ENCODE results near the gene MDM2. TPM values are rescaled to one million over a fixed set of nuclear protein-coding genes. Genes with fewer than 3 reads are reported as not detected.

Gene MDM2
- total and polyA plus RNA-seq, 2 donors (not counting 1 experiment from before 2014, with no cell fraction given), result 6.1 to 78.7 TPM

DNA sequence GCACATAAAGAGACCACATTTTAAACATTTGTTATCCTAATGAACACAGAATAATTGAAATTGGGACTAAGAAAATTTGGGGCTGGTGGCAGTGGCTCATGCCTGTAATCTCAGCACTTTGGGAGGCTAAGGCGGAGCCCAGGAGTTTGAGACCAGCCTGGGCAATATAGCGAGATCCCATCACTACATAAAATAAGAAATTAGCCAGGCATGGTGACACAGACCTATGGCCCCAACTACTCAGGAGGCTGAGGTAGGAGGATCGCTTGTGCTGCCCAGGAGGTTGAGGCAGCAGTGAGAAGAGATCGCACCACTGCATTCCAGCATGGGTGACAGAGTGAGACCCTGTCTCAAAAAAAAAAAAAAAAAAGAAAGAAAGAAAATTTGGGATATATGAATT is 65.3 kb downstream of the MDM2 start:
- H2AFZ ChIP-seq (ENCODE audit: insufficient read depth, low read depth, low read length, poor library complexity, severe bottlenecking), result no peak overlapping the region
- H3K4me1 Mint-ChIP-seq, result peaks cover 9% of the 10 kb centered on the region
- no peak for DNase-seq
- no peaks in the 10 kb centered on the region for H3K79me2 ChIP-seq (ENCODE audit: control insufficient read depth, insufficient read depth, low read length)
- ATAC-seq (ENCODE audit: low read depth), result no peak
- H3K27ac ChIP-seq (ENCODE audit: low read length in 2 of 2), result no peak overlapping the region
- no peaks in the 10 kb centered on the region for H4K20me1 ChIP-seq (ENCODE audit: control insufficient read depth, insufficient read depth, low read length, poor library complexity, severe bottlenecking)
- H3K4me3 Mint-ChIP-seq, result no peak overlapping the region
- no peaks in the 10 kb centered on the region for H3K9me3 Mint-ChIP-seq (ENCODE audit: insufficient read depth)
- no peaks in the 10 kb centered on the region for H3K4me1 ChIP-seq (ENCODE audit: control insufficient read depth in 2 of 2, insufficient read depth in 2 of 2, low read length in 2 of 2)
- no peak overlapping the region for H3K9ac ChIP-seq (ENCODE audit: low read length)
- no peak overlapping the region for H3K4me3 ChIP-seq (ENCODE audit: control extremely low read depth in 1 of 5, extremely low read depth in 1 of 5, insufficient read depth in 1 of 5, low read depth in 2 of 5, low read length in 4 of 5)
- ChIA-PET CTCF (interaction anchor here (1.2 to 6.9 kb wide), 3 partner anchors 103 to 204 kb away, joined by 3 to 61 read pairs (median 3); no protein-coding TSS in a partner anchor), POLR2A (no interaction called here)
- no peak overlapping the region for H3K27ac Mint-ChIP-seq
- WGBS (ENCODE audit: insufficient coverage), result no CpG with 5 or more reads among the region's 4 CpGs
- peaks cover 0 to 5% of the 10 kb centered on the region in 2 experiments for H3K36me3 ChIP-seq (replicated peaks in 1 of 2; ENCODE audit: control extremely low read depth in 1 of 2, control insufficient read depth in 1 of 2, extremely low read depth in 1 of 2, insufficient read depth in 2 of 2, low read length in 1 of 2)
- TF ChIP-seq, protein P1, sequence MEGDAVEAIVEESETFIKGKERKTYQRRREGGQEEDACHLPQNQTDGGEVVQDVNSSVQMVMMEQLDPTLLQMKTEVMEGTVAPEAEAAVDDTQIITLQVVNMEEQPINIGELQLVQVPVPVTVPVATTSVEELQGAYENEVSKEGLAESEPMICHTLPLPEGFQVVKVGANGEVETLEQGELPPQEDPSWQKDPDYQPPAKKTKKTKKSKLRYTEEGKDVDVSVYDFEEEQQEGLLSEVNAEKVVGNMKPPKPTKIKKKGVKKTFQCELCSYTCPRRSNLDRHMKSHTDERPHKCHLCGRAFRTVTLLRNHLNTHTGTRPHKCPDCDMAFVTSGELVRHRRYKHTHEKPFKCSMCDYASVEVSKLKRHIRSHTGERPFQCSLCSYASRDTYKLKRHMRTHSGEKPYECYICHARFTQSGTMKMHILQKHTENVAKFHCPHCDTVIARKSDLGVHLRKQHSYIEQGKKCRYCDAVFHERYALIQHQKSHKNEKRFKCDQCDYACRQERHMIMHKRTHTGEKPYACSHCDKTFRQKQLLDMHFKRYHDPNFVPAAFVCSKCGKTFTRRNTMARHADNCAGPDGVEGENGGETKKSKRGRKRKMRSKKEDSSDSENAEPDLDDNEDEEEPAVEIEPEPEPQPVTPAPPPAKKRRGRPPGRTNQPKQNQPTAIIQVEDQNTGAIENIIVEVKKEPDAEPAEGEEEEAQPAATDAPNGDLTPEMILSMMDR (IDR thresholded peaks at IDR 0.05), result no peak
- TF ChIP-seq EZH2 (IDR thresholded peaks at IDR 0.05; ENCODE audit: borderline replicate concordance, insufficient read depth, low read depth, low read length, poor library complexity, severe bottlenecking), result no peak
- no peaks in the 10 kb centered on the region for H3K27me3 ChIP-seq (replicated peaks in 1 of 4; ENCODE audit: control extremely low read depth in 1 of 4, control insufficient read depth in 3 of 4, insufficient read depth in 4 of 4, low read length in 3 of 4)
- H3K27me3 Mint-ChIP-seq, result no peaks in the 10 kb centered on the region
- no peaks in the 10 kb centered on the region for H3K9me3 ChIP-seq (ENCODE audit: control extremely low read depth in 1 of 3, control insufficient read depth in 2 of 3, insufficient read depth in 1 of 3, low read length in 2 of 3)
- H3K4me2 ChIP-seq (replicated peaks; ENCODE audit: low read depth, low read length, poor library complexity, severe bottlenecking), result no peak overlapping the region
- intact Hi-C loops (cut with micrococcal nuclease), result no loop called here

DNA sequence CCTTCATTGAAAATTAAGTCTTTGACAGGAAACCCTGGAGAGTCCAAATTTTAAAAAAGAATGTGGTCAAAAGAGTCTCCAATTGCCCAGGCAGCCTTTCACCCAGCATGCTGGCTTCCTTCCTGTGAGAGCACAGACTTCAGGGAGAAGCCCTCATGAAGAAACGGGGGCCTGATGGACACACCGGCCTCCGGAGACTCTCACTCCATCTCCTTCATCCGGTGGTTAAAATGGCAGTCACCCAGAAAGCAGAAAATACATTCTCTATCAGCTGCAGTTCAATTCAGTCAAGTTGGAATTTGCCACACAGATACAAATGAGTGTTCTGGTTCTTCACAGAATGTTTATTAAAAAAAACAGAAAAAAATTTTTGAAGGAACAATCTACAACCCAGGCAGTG is 68.5 kb downstream of the MDM2 start:
- Histone ChIP-seq H3K9me3 (ENCODE audit: control extremely low read depth in 1 of 3, control insufficient read depth in 2 of 3, insufficient read depth in 1 of 3, low read length in 2 of 3) (peaks cover 0 to 4% (median 0%) of the 10 kb centered on the region in 3 donors), H2AFZ (ENCODE audit: insufficient read depth, low read depth, low read length, poor library complexity, severe bottlenecking) (peak overlapping the region; percentile 22), H3K27ac (ENCODE audit: low read length in 2 of 2) (no peak overlapping the region), H3K9ac (ENCODE audit: low read length) (no peak overlapping the region), H3K4me3 (ENCODE audit: control extremely low read depth in 1 of 5, extremely low read depth in 1 of 5, insufficient read depth in 1 of 5, low read depth in 2 of 5, low read length in 4 of 5) (no peak overlapping the region), H3K4me1 (ENCODE audit: control insufficient read depth in 2 of 2, insufficient read depth in 2 of 2, low read length in 2 of 2) (no peaks in the 10 kb centered on the region), H3K4me2 (replicated peaks; ENCODE audit: low read depth, low read length, poor library complexity, severe bottlenecking) (no peak overlapping the region), H4K20me1 (ENCODE audit: control insufficient read depth, insufficient read depth, low read length, poor library complexity, severe bottlenecking) (no peaks in the 10 kb centered on the region), H3K79me2 (ENCODE audit: control insufficient read depth, insufficient read depth, low read length) (no peaks in the 10 kb centered on the region), H3K27me3 (replicated peaks in 1 of 4; ENCODE audit: control extremely low read depth in 1 of 4, control insufficient read depth in 3 of 4, insufficient read depth in 4 of 4, low read length in 3 of 4) (no peaks in the 10 kb centered on the region), H3K36me3 (replicated peaks in 1 of 2; ENCODE audit: control extremely low read depth in 1 of 2, control insufficient read depth in 1 of 2, extremely low read depth in 1 of 2, insufficient read depth in 2 of 2, low read length in 1 of 2) (no peaks in the 10 kb centered on the region)
- no peaks in the 10 kb centered on the region for H3K9me3 Mint-ChIP-seq (ENCODE audit: insufficient read depth)
- DNase-seq (no peak), ATAC-seq (ENCODE audit: low read depth) (no peak)
- ChIA-PET CTCF (interaction anchor here (1.0 to 1.3 kb wide), 2 partner anchors 47 to 194 kb away, joined by 3 to 4 read pairs; no protein-coding TSS in a partner anchor), POLR2A (no interaction called here)
- H3K4me1 Mint-ChIP-seq, result peaks cover 9% of the 10 kb centered on the region
- TF ChIP-seq, protein P1 (IDR thresholded peaks at IDR 0.05), result no peak
- TF ChIP-seq EZH2 (IDR thresholded peaks at IDR 0.05; ENCODE audit: borderline replicate concordance, insufficient read depth, low read depth, low read length, poor library complexity, severe bottlenecking), result no peak
- intact Hi-C loops (cut with micrococcal nuclease), result no loop called here
- no peaks in the 10 kb centered on the region for H3K27me3 Mint-ChIP-seq
- H3K27ac Mint-ChIP-seq, result no peak overlapping the region
- 17% methylated on average over 4 of the region's 4 CpGs for WGBS (ENCODE audit: insufficient coverage)
- no peak overlapping the region for H3K4me3 Mint-ChIP-seq
